Sciatic nerve (tissue), 2 donors: Measurements from ENCODE around the gene CCDC192. TPM values are rescaled to one million over a fixed set of nuclear protein-coding genes. Genes with fewer than 3 reads are reported as not detected.
A peak's percentile ranks its signal among the peaks of the same experiment; 100 is the strongest.

Source experiments
- ATAC-seq: fragments of 200-7000 bp; cut with Tn5 transposase; one replicate; pipeline ENCODE4 v1.9.1; 2020; ENCODE audit warnings: mild to moderate bottlenecking, moderate library complexity
- DNase-seq: peaks from one replicate; pipeline ENCODE4 v3.0.0-alpha.2; 2020; ENCODE audit warnings: low spot score
- intact Hi-C: fragments of 100-400 bp; cut with DNase I; formaldehyde crosslinking; loops from one replicate; pipeline ENCODE4 v1.14.2; 2022
- total RNA-seq: library from RNA; stranded (reverse); fragmentation: NEBNext Ultra II Directional; extraction: Animal tissue kit (Norgen Biotek cat#: 25700); gene quantifications from one replicate; pipeline ENCODE4 v1.2.1, GENCODE V29; 2021
- donor health status: DM: no; HTN: no; CAD: no.
- donor health status: DM: no; HTN: no; CAD: no.

CCDC192 gene
- total RNA-seq, 1 donor from 2014 or later: 1.2 TPM

GRCh38 chr5:127958421-127959011, 255.3 kb downstream of the CCDC192 start:
- no peak for DNase-seq
- intact Hi-C loops: no loop called here
- peak; percentile 25 for ATAC-seq

- DNase-seq (peak; percentile 82), ATAC-seq (peak; percentile 45)
- intact Hi-C loops: no loop called here
These were observed 256.1 kb downstream of the CCDC192 start for GRCh38 chr5:127959152-127959764.

- no peak for DNase-seq
- no peak for ATAC-seq
- intact Hi-C loops: no loop called here
These were observed 257.1 kb downstream of the CCDC192 start for GRCh38 chr5:127960270-127960691.

- ATAC-seq (no peak), DNase-seq (no peak)
- intact Hi-C loops: no loop called here
These were observed 258.0 kb downstream of the CCDC192 start for GRCh38 chr5:127961006-127961762.

- DNase-seq (no peak), ATAC-seq (no peak)
- intact Hi-C loops: no loop called here
These were observed 258.6 kb downstream of the CCDC192 start for GRCh38 chr5:127961763-127962145.

- ATAC-seq (no peak), DNase-seq (no peak)
- intact Hi-C loops: no loop called here
These were observed 259.3 kb downstream of the CCDC192 start for GRCh38 chr5:127962491-127962890.

GRCh38 chr5:127963233-127963632, 260.0 kb downstream of the CCDC192 start:
- no peak for DNase-seq
- intact Hi-C loops: no loop called here
- ATAC-seq: no peak

GRCh38 chr5:127963931-127964330, 260.7 kb downstream of the CCDC192 start:
- ATAC-seq (no peak), DNase-seq (no peak)
- intact Hi-C loops: no loop called here

GRCh38 chr5:127967323-127967982, 264.3 kb downstream of the CCDC192 start:
- no peak for DNase-seq
- intact Hi-C loops: no loop called here
- ATAC-seq: no peak

GRCh38 chr5:127967983-127968592, 264.9 kb downstream of the CCDC192 start:
- intact Hi-C loops: no loop called here
- ATAC-seq: no peak
- no peak for DNase-seq

GRCh38 chr5:127969002-127969401, 265.8 kb downstream of the CCDC192 start:
- peak; percentile 67 for ATAC-seq
- intact Hi-C loops: no loop called here
- no peak for DNase-seq

GRCh38 chr5:127969651-127970050, 266.5 kb downstream of the CCDC192 start:
- DNase-seq: no peak
- intact Hi-C loops: no loop called here
- ATAC-seq: no peak

- ATAC-seq (no peak), DNase-seq (no peak)
- intact Hi-C loops: no loop called here
These were observed 266.9 kb downstream of the CCDC192 start for GRCh38 chr5:127970081-127970480.

- ATAC-seq: no peak
- DNase-seq: no peak
- intact Hi-C loops: no loop called here
These were observed 267.7 kb downstream of the CCDC192 start for GRCh38 chr5:127970854-127971425.

- DNase-seq (no peak), ATAC-seq (no peak)
- intact Hi-C loops: no loop called here
These were observed 272.8 kb downstream of the CCDC192 start for GRCh38 chr5:127975961-127976360.

- DNase-seq (no peak), ATAC-seq (no peak)
- intact Hi-C loops: no loop called here
These were observed 273.3 kb downstream of the CCDC192 start for GRCh38 chr5:127976525-127976924.

GRCh38 chr5:127976991-127977717, 274.0 kb downstream of the CCDC192 start:
- intact Hi-C loops: no loop called here
- DNase-seq (no peak), ATAC-seq (peak; percentile 83)

- intact Hi-C loops: no loop called here
These were observed 275.6 kb downstream of the CCDC192 start for GRCh38 chr5:127978738-127979300.

More at GRCh38 chr5:127978738-127979300, 275.6 kb downstream of the CCDC192 start:
- DNase-seq (no peak), ATAC-seq (no peak)
